H9 (cell line): ENCODE measurements around the gene HES4. TPM values are rescaled to one million over a fixed set of nuclear protein-coding genes. Genes with fewer than 3 reads are reported as not detected.

ENCODE experiments used
- DNase-seq: peaks from one replicate; pipeline ENCODE4 v3.0.0-alpha.2; 2017
- H2AFZ ChIP-seq: one replicate; pipeline ENCODE4 v1.6.1; 2013; ENCODE audit warnings: mild to moderate bottlenecking, low read length, control low read depth, moderate library complexity
- H2AK5ac ChIP-seq: 2 replicates; pipeline ENCODE4 v1.6.1; 2013; ENCODE audit warnings: low read length, control low read depth, mixed read lengths; ENCODE audit not compliant: insufficient read length
- H2BK120ac ChIP-seq: one replicate; pipeline ENCODE4 v1.6.1; 2013; ENCODE audit warnings: low read depth, mild to moderate bottlenecking, low read length, control low read depth, inconsistent platforms; ENCODE audit not compliant: poor library complexity, severe bottlenecking
- H2BK12ac ChIP-seq: 2 replicates; pipeline ENCODE4 v1.6.1; 2013; ENCODE audit warnings: low read length, control low read depth, mixed read lengths, low read depth; ENCODE audit not compliant: insufficient read length
- H2BK15ac ChIP-seq: 2 replicates; pipeline ENCODE4 v1.6.1; 2013; ENCODE audit warnings: low read depth, low read length, control low read depth
- H2BK20ac ChIP-seq: one replicate; pipeline ENCODE4 v1.6.1; 2013; ENCODE audit warnings: low read depth, mild to moderate bottlenecking, low read length, control low read depth, inconsistent platforms; ENCODE audit not compliant: poor library complexity, severe bottlenecking
- H2BK5ac ChIP-seq: 2 replicates; pipeline ENCODE4 v1.6.1; 2013; ENCODE audit warnings: low read length, control low read depth, mixed read lengths; ENCODE audit not compliant: insufficient read length
- H3K14ac ChIP-seq: 2 replicates; pipeline ENCODE4 v1.6.1; 2013; ENCODE audit warnings: low read length, control low read depth; ENCODE audit not compliant: insufficient read depth
- H3K18ac ChIP-seq: 2 replicates; pipeline ENCODE4 v1.6.1; 2013; ENCODE audit warnings: low read depth, mild to moderate bottlenecking, mixed read lengths, low read length, control low read depth; ENCODE audit not compliant: insufficient read length
- H3K23ac ChIP-seq: 2 replicates; pipeline ENCODE4 v1.6.1; 2013; ENCODE audit warnings: low read length, control low read depth, mixed read lengths, low read depth; ENCODE audit not compliant: insufficient read length
- H3K23me2 ChIP-seq: 2 replicates; pipeline ENCODE4 v1.6.1; 2013; ENCODE audit warnings: low read depth, mild to moderate bottlenecking, mixed read lengths, low read length, control low read depth; ENCODE audit not compliant: insufficient read length, poor library complexity, severe bottlenecking
- H3K27ac ChIP-seq: 2 replicates; pipeline ENCODE4 v1.5.1; 2013; ENCODE audit warnings: low read length, control low read depth, mixed read lengths, low read depth; ENCODE audit not compliant: insufficient read length
- H3K27me3 ChIP-seq: 2 replicates; pipeline ENCODE4 v1.6.1; 2013; ENCODE audit warnings: low read length, control low read depth, inconsistent platforms; ENCODE audit not compliant: insufficient read depth
- H3K4ac ChIP-seq: 2 replicates; pipeline ENCODE4 v1.6.1; 2013; ENCODE audit warnings: low read depth, mild to moderate bottlenecking, control low read depth, inconsistent platforms, low read length, moderate library complexity
- H3K4me1 ChIP-seq: 2 replicates; pipeline ENCODE4 v1.6.1; 2013; ENCODE audit warnings: low read length, control low read depth, inconsistent platforms; ENCODE audit not compliant: insufficient read depth
- H3K4me2 ChIP-seq: 2 replicates; pipeline ENCODE4 v1.6.1; 2013; ENCODE audit warnings: low read length, control low read depth, mixed read lengths; ENCODE audit not compliant: insufficient read length, insufficient read depth
- H3K56ac ChIP-seq: 2 replicates; pipeline ENCODE4 v1.6.1; 2013; ENCODE audit warnings: low read depth, mild to moderate bottlenecking, mixed read lengths, low read length, control low read depth; ENCODE audit not compliant: insufficient read length
- H3K79me1 ChIP-seq: 2 replicates; pipeline ENCODE4 v1.6.1; 2013; ENCODE audit warnings: low read depth, mild to moderate bottlenecking, moderate library complexity, low read length, control low read depth, inconsistent platforms; ENCODE audit not compliant: insufficient read depth, poor library complexity, severe bottlenecking
- H3K79me2 ChIP-seq: 2 replicates; pipeline ENCODE4 v1.6.1; 2013; ENCODE audit warnings: low read length, control low read depth, inconsistent platforms; ENCODE audit not compliant: insufficient read depth
- H3K9ac ChIP-seq: 2 replicates; pipeline ENCODE4 v1.6.1; 2013; ENCODE audit warnings: low read length, control low read depth, mixed read lengths; ENCODE audit not compliant: insufficient read length; ENCODE audit errors: extremely low read depth
- H3K9me3 ChIP-seq: one replicate; pipeline ENCODE4 v1.6.1; 2013; ENCODE audit warnings: low read depth, low read length, inconsistent platforms; ENCODE audit not compliant: control insufficient read depth
- H3T11ph ChIP-seq: one replicate; pipeline ENCODE4 v1.6.1; 2013; ENCODE audit warnings: mild to moderate bottlenecking, low read length, control low read depth, inconsistent platforms
- H4K20me1 ChIP-seq: one replicate; pipeline ENCODE4 v1.6.1; 2013; ENCODE audit not compliant: control insufficient read depth, insufficient read length, insufficient read depth
- H4K5ac ChIP-seq: 2 replicates; pipeline ENCODE4 v1.6.1; 2013; ENCODE audit warnings: low read depth, mild to moderate bottlenecking, mixed read lengths, low read length, control low read depth; ENCODE audit not compliant: insufficient read length
- H4K8ac ChIP-seq: replicated peaks from 2 replicates; pipeline ENCODE4 v1.6.1; 2013; ENCODE audit warnings: low read length, control low read depth, mixed read lengths, low read depth; ENCODE audit not compliant: insufficient read length
- H4K91ac ChIP-seq: 2 replicates; pipeline ENCODE4 v1.6.1; 2013; ENCODE audit warnings: low read depth, mild to moderate bottlenecking, moderate library complexity, mixed read lengths, low read length, control low read depth; ENCODE audit not compliant: insufficient read length
- H3K27ac Mint-ChIP-seq, 3 experiments: 2 replicates in 2 of 3; 3 replicates in 1 of 3; pipeline ENCODE4 v1.8.0; 2020 to 2021; ENCODE audit warnings: mixed read lengths in 3 of 3, mild to moderate bottlenecking in 1 of 3, moderate library complexity in 1 of 3
- H3K27me3 Mint-ChIP-seq: 2 replicates; pipeline ENCODE4 v1.8.0; 2021; ENCODE audit warnings: low read depth, mild to moderate bottlenecking, moderate library complexity, mixed read lengths
- H3K36me3 Mint-ChIP-seq, 3 experiments: 2 replicates in 2 of 3; 3 replicates in 1 of 3; pipeline ENCODE4 v1.8.0; 2020 to 2021; ENCODE audit warnings: low read depth in 3 of 3, mixed read lengths in 3 of 3; ENCODE audit not compliant: insufficient read depth in 1 of 3
- H3K4me1 Mint-ChIP-seq, 2 experiments: 2 replicates each; pipeline ENCODE4 v1.8.0; 2020; ENCODE audit warnings: mixed read lengths in 2 of 2
- H3K4me3 Mint-ChIP-seq, 2 experiments: 2 replicates in 1 of 2; 3 replicates in 1 of 2; pipeline ENCODE4 v1.8.0; 2020 to 2021; ENCODE audit warnings: mild to moderate bottlenecking in 2 of 2, mixed read lengths in 2 of 2, moderate library complexity in 1 of 2
- H3K9me3 Mint-ChIP-seq, 2 experiments: 2 replicates in 1 of 2; 3 replicates in 1 of 2; pipeline ENCODE4 v1.8.0; 2020; ENCODE audit warnings: mild to moderate bottlenecking in 2 of 2, mixed read lengths in 2 of 2, moderate library complexity in 1 of 2
- CTCF ChIP-seq: fragments of 200-600 bp; sonication (generic); conservative IDR thresholded peaks from 3 replicates; pipeline ENCODE4 v1.8.0; 2021; ENCODE audit warnings: antibody characterized with exemption, mild to moderate bottlenecking
- WGBS: extraction: QIAGEN DNeasy Blood & Tissue Kit; methylation state at CpG from one replicate; pipeline ENCODE4 v1.1.7; 2013; ENCODE audit warnings: missing lambda C conversion rate, low lambda C conversion rate, mixed read lengths; ENCODE audit not compliant: insufficient read length; ENCODE audit errors: extremely low coverage; 5-methylcytosine and 5-hydroxymethylcytosine counted together
- total RNA-seq: library from RNA; stranded (reverse); gene quantifications from 2 replicates; pipeline ENCODE4 v1.2.1, GENCODE V29; 2021

Gene HES4
- total RNA-seq, 1 experiment from 2014 or later: 4.0 TPM

- H3K79me1 ChIP-seq: no peaks in the 10 kb centered on the region
- no peak overlapping the region for H2BK5ac ChIP-seq
- Mint-ChIP-seq H3K27ac (no peak overlapping the region), H3K9me3 (peaks cover 5 to 9% of the 10 kb centered on the region in 2 experiments), H3K4me3 (no peak overlapping the region), H3K27me3 (peaks cover 49% of the 10 kb centered on the region), H3K36me3 (peaks cover 0 to 6% (median 4%) of the 10 kb centered on the region in 3 experiments; a peak in 4 of 7 replicates), H3K4me1 (peaks cover 5 to 11% of the 10 kb centered on the region in 2 experiments; a peak in 3 of 4 replicates)
- no peak overlapping the region for H2AFZ ChIP-seq
- H3K79me2 ChIP-seq: no peaks in the 10 kb centered on the region
- no peaks in the 10 kb centered on the region for H3K9me3 ChIP-seq
- H2AK5ac ChIP-seq: no peak overlapping the region
- H3T11ph ChIP-seq: no peak overlapping the region
- H2BK20ac ChIP-seq: no peak overlapping the region
- WGBS: no CpG with 5 or more reads among the region's 11 CpGs
- no peak for DNase-seq
- no peak overlapping the region for H3K18ac ChIP-seq
- H3K4me2 ChIP-seq: no peak overlapping the region
- no peak overlapping the region for H2BK12ac ChIP-seq
- no peak overlapping the region for H3K27ac ChIP-seq
- no peak overlapping the region for H4K5ac ChIP-seq
- H3K4ac ChIP-seq: no peak overlapping the region
- H3K9ac ChIP-seq: no peak overlapping the region
- H3K23ac ChIP-seq: no peak overlapping the region
- no peak overlapping the region for H4K8ac ChIP-seq
- no peak overlapping the region for H3K14ac ChIP-seq
- no peak for TF ChIP-seq CTCF
- H3K23me2 ChIP-seq: no peaks in the 10 kb centered on the region
- no peak overlapping the region for H3K56ac ChIP-seq
- H2BK15ac ChIP-seq: no peak overlapping the region
- H4K91ac ChIP-seq: no peak overlapping the region
- peaks cover 4% of the 10 kb centered on the region; the same call in 1 of the 2 replicates for H3K27me3 ChIP-seq
- no peak overlapping the region for H2BK120ac ChIP-seq
- no peaks in the 10 kb centered on the region for H4K20me1 ChIP-seq
- H3K4me1 ChIP-seq: no peaks in the 10 kb centered on the region
These were observed 25.6 kb downstream of the HES4 start for GRCh38 chr1:974293-974640.
